ENCODE results near the gene TRAF6. TPM values are rescaled to one million over a fixed set of nuclear protein-coding genes. Genes with fewer than 3 reads are reported as not detected.

TRAF6 gene
- total and polyA plus RNA-seq, 4 donors = 2.4 to 7.8 (median 5.3) TPM

- Histone ChIP-seq H3K36me3 (ENCODE audit: control insufficient read depth in 4 of 4, insufficient read depth in 3 of 4, low read depth in 1 of 4, low read length in 3 of 4) (no peaks in the 10 kb centered on the region), H3K4me1 (ENCODE audit: control insufficient read depth in 4 of 4, insufficient read depth in 4 of 4, low read length in 3 of 4) (no peaks in the 10 kb centered on the region), H3K27ac (ENCODE audit: low read depth in 1 of 2, low read length in 2 of 2) (no peak overlapping the region), H3K27me3 (ENCODE audit: control insufficient read depth in 4 of 4, insufficient read depth in 4 of 4, low read length in 3 of 4) (no peaks in the 10 kb centered on the region), H3K9me3 (ENCODE audit: control insufficient read depth in 4 of 4, low read length in 3 of 4) (no peaks in the 10 kb centered on the region), H3K4me3 (ENCODE audit: low read depth in 1 of 3, low read length in 3 of 3) (no peak overlapping the region), H3K9ac (ENCODE audit: low read depth in 1 of 2, low read length in 2 of 2) (no peak overlapping the region)
- no peak for TF ChIP-seq FOXA1 (IDR thresholded peaks at IDR 0.05)
- no peak for TF ChIP-seq YY1 (IDR thresholded peaks at IDR 0.05)
- TF ChIP-seq ATF3 (IDR thresholded peaks at IDR 0.05) = no peak
- TF ChIP-seq RAD21 (IDR thresholded peaks at IDR 0.05) = no peak
- no peak for TF ChIP-seq RXRA (IDR thresholded peaks at IDR 0.05)
- TF ChIP-seq GABPA (IDR thresholded peaks at IDR 0.05 in 1 of 2, conservative IDR thresholded peaks at IDR 0.05 in 1 of 2) = no peak
- TF ChIP-seq, protein P1, sequence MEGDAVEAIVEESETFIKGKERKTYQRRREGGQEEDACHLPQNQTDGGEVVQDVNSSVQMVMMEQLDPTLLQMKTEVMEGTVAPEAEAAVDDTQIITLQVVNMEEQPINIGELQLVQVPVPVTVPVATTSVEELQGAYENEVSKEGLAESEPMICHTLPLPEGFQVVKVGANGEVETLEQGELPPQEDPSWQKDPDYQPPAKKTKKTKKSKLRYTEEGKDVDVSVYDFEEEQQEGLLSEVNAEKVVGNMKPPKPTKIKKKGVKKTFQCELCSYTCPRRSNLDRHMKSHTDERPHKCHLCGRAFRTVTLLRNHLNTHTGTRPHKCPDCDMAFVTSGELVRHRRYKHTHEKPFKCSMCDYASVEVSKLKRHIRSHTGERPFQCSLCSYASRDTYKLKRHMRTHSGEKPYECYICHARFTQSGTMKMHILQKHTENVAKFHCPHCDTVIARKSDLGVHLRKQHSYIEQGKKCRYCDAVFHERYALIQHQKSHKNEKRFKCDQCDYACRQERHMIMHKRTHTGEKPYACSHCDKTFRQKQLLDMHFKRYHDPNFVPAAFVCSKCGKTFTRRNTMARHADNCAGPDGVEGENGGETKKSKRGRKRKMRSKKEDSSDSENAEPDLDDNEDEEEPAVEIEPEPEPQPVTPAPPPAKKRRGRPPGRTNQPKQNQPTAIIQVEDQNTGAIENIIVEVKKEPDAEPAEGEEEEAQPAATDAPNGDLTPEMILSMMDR (IDR thresholded peaks at IDR 0.05; ENCODE audit: low read depth, low read length, missing input control) = no peak
- TF ChIP-seq EGR1 (IDR thresholded peaks at IDR 0.05; ENCODE audit: low read depth in 2 of 2) = no peak
- TF ChIP-seq SP1 (IDR thresholded peaks at IDR 0.05) = no peak
- no peak for TF ChIP-seq HNF4A (conservative IDR thresholded peaks at IDR 0.05)
- TF ChIP-seq TAF1 (conservative IDR thresholded peaks at IDR 0.05) = no peak
- no peak for TF ChIP-seq NR2F2 (IDR thresholded peaks at IDR 0.05)
- TF ChIP-seq HNF4G (IDR thresholded peaks at IDR 0.05) = no peak
- no peak for TF ChIP-seq JUND (IDR thresholded peaks at IDR 0.05)
- DNase-seq (ENCODE audit: low spot score) = no peak
- 66% methylated on average over 3 of the region's 3 CpGs for WGBS
Measured at GRCh38 chr11:36463781-36464180, 46.3 kb downstream of the TRAF6 start.

DNA sequence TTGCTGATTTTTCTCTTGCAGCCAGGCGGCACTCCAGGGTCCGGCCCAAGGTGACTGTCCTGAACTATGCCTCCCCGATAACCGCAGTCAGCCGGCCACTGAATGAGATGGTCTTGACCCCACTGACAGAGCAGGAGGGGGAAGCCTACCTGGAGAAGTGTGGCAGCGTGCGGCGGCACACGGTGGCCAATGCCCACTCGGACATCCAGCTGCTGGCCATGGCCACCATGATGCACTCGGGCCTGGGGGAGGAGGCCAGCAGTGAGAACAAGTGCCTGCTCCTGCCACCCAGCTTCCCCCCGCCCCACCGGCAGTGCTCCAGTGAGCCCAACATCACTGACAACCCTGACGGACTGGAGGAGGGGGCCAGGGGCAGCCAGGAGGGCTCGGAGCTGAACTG, 47.8 kb downstream of the TRAF6 start:
- Histone ChIP-seq H3K4me1 (ENCODE audit: control insufficient read depth in 4 of 4, insufficient read depth in 4 of 4, low read length in 3 of 4) (no peaks in the 10 kb centered on the region), H3K27me3 (ENCODE audit: control insufficient read depth in 4 of 4, insufficient read depth in 4 of 4, low read length in 3 of 4) (no peaks in the 10 kb centered on the region), H3K36me3 (ENCODE audit: control insufficient read depth in 4 of 4, insufficient read depth in 3 of 4, low read depth in 1 of 4, low read length in 3 of 4) (no peaks in the 10 kb centered on the region), H3K9ac (ENCODE audit: low read depth in 1 of 2, low read length in 2 of 2) (no peak overlapping the region), H3K27ac (ENCODE audit: low read depth in 1 of 2, low read length in 2 of 2) (no peak overlapping the region), H3K9me3 (ENCODE audit: control insufficient read depth in 4 of 4, low read length in 3 of 4) (no peaks in the 10 kb centered on the region), H3K4me3 (ENCODE audit: low read depth in 1 of 3, low read length in 3 of 3) (no peak overlapping the region)
- TF ChIP-seq HNF4A (conservative IDR thresholded peaks at IDR 0.05) = no peak
- TF ChIP-seq, protein P1 (IDR thresholded peaks at IDR 0.05; ENCODE audit: low read depth, low read length, missing input control) = no peak
- no peak for TF ChIP-seq RAD21 (IDR thresholded peaks at IDR 0.05)
- no peak for TF ChIP-seq EGR1 (IDR thresholded peaks at IDR 0.05; ENCODE audit: low read depth in 2 of 2)
- WGBS = 96% methylated on average over 15 of the region's 15 CpGs
- DNase-seq (ENCODE audit: low spot score) = no peak

GRCh38 chr11:36460220-36460619, 49.9 kb downstream of the TRAF6 start:
- WGBS = 72% methylated on average over 10 of the region's 10 CpGs
- no peaks in the 10 kb centered on the region for H3K36me3 ChIP-seq (ENCODE audit: control insufficient read depth in 4 of 4, insufficient read depth in 3 of 4, low read depth in 1 of 4, low read length in 3 of 4)
- H3K4me3 ChIP-seq (ENCODE audit: low read depth in 1 of 3, low read length in 3 of 3) = no peak overlapping the region
- TF ChIP-seq FOXA1 (IDR thresholded peaks at IDR 0.05) (no peak), NR2F2 (IDR thresholded peaks at IDR 0.05) (no peak), GABPA (IDR thresholded peaks at IDR 0.05 in 1 of 2, conservative IDR thresholded peaks at IDR 0.05 in 1 of 2) (no peak), SP1 (IDR thresholded peaks at IDR 0.05) (no peak), EGR1 (IDR thresholded peaks at IDR 0.05; ENCODE audit: low read depth in 2 of 2) (no peak), TAF1 (conservative IDR thresholded peaks at IDR 0.05) (no peak), YY1 (IDR thresholded peaks at IDR 0.05) (no peak), MAX (IDR thresholded peaks at IDR 0.05) (no peak), JUND (IDR thresholded peaks at IDR 0.05) (no peak)
- TF ChIP-seq, protein P2, sequence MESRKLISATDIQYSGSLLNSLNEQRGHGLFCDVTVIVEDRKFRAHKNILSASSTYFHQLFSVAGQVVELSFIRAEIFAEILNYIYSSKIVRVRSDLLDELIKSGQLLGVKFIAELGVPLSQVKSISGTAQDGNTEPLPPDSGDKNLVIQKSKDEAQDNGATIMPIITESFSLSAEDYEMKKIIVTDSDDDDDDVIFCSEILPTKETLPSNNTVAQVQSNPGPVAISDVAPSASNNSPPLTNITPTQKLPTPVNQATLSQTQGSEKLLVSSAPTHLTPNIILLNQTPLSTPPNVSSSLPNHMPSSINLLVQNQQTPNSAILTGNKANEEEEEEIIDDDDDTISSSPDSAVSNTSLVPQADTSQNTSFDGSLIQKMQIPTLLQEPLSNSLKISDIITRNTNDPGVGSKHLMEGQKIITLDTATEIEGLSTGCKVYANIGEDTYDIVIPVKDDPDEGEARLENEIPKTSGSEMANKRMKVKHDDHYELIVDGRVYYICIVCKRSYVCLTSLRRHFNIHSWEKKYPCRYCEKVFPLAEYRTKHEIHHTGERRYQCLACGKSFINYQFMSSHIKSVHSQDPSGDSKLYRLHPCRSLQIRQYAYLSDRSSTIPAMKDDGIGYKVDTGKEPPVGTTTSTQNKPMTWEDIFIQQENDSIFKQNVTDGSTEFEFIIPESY (IDR thresholded peaks at IDR 0.05) = no peak
- TF ChIP-seq, protein P1 (IDR thresholded peaks at IDR 0.05; ENCODE audit: low read depth, low read length, missing input control) = no peak

More at GRCh38 chr11:36460220-36460619, 49.9 kb downstream of the TRAF6 start:
- Histone ChIP-seq H3K9me3 (ENCODE audit: control insufficient read depth in 4 of 4, low read length in 3 of 4) (no peaks in the 10 kb centered on the region), H3K27me3 (ENCODE audit: control insufficient read depth in 4 of 4, insufficient read depth in 4 of 4, low read length in 3 of 4) (no peaks in the 10 kb centered on the region), H3K9ac (ENCODE audit: low read depth in 1 of 2, low read length in 2 of 2) (no peak overlapping the region), H3K4me1 (ENCODE audit: control insufficient read depth in 4 of 4, insufficient read depth in 4 of 4, low read length in 3 of 4) (no peaks in the 10 kb centered on the region), H3K27ac (ENCODE audit: low read depth in 1 of 2, low read length in 2 of 2) (no peak overlapping the region)
- no peak for DNase-seq (ENCODE audit: low spot score)
